ENCODE data around the gene C21orf91. TPM values are rescaled to one million over a fixed set of nuclear protein-coding genes. Genes with fewer than 3 reads are reported as not detected.

C21orf91 gene
- 4.6 and 5.3 TPM in 2 replicates for total RNA-seq

DNA sequence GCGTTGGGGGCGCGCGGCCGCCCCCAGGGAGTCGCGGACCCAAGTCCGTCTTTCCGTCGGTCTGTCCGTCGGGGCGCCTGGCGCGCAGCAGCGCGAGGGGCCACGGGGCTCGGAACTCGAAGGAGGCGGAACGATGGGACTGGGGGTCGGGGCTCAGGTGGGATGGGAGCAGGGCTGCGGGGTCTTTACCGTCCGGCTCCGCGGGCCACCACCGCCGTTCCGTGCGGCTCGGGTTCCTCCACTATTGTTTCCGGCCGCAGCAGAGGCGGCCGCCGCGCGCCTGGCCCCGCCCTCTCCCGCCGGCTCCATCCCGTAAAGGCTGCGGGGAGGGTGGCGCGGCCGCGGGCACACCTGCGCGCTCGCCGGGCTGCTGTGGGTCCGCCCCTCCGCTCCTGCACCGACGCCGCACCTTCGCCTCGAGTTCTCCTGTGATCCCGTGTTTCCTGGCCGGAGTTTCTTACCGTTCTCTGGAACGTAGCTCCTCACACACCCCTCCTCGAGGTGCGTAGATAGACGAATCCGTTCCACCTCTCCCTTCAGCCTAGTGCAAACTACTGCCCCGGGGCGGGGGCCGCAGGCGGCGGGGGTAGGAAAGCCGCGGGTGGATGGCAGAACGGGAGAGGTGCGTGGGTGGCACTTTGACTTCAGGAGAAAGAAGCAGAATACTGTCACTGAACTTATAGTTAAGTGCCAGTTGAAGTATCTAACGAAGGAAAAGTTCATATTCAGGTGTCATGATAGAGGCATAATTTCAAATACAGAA lies at the start of gene C21orf91:
C21orf91 (minus strand) TSS at position 243 of the 763 bp plus-strand sequence. CDS start 1,038 bp downstream, outside the sequence.

Other genes starting within 250 kb of the C21orf91 start
- gene BTG3, start 206.5 kb downstream of the C21orf91 start, total RNA-seq = 23.5 and 24.2 TPM in 2 replicates